GM20431 (cell line): ENCODE measurements around the gene CD274.

ENCODE experiments used
- in situ Hi-C: fragments of 300-500 bp; cut with MseI, MboI; formaldehyde crosslinking; loops from one replicate; pipeline ENCODE4 v1.15.0; 2020; ENCODE audit warnings: low sequenced_read_pairs; ENCODE audit not compliant: unreplicated experiment

CD274 gene

GRCh38 chr9:5437254-5438216 is 12.8 kb upstream of the CD274 start, which contains the start of gene PLGRKT:
TSS of gene PLGRKT (minus strand) at chr9:5437925. CDS start at chr9:5431977, 5,948 bp downstream.
- in situ Hi-C loops: loop anchor here (25.0 kb wide), 1 partner anchor 675 kb away; no protein-coding TSS in a partner anchor

- in situ Hi-C loops: loop anchor here (25.0 kb wide), 1 partner anchor 676 kb away; no protein-coding TSS in a partner anchor
Observed at GRCh38 chr9:5438301-5439162, 11.8 kb upstream of the CD274 start.

GRCh38 chr9:5440426-5440825 is 9.9 kb upstream of the CD274 start:
- in situ Hi-C loops: loop anchor here (25.0 kb wide), 1 partner anchor 678 kb away; no protein-coding TSS in a partner anchor

- in situ Hi-C loops: loop anchor here (25.0 kb wide), 1 partner anchor 679 kb away; no protein-coding TSS in a partner anchor
Observed at GRCh38 chr9:5441043-5441442, 9.3 kb upstream of the CD274 start.

- in situ Hi-C loops: loop anchor here (25.0 kb wide), 1 partner anchor 680 kb away; no protein-coding TSS in a partner anchor
Observed at GRCh38 chr9:5442400-5443011, 7.8 kb upstream of the CD274 start.

- in situ Hi-C loops: loop anchor here (25.0 kb wide), 1 partner anchor 682 kb away; no protein-coding TSS in a partner anchor
Observed at GRCh38 chr9:5443850-5444249, 6.5 kb upstream of the CD274 start.

GRCh38 chr9:5445096-5445495 is 5.2 kb upstream of the CD274 start:
- in situ Hi-C loops: loop anchor here (25.0 kb wide), 1 partner anchor 683 kb away; no protein-coding TSS in a partner anchor

GRCh38 chr9:5445886-5446285 is 4.5 kb upstream of the CD274 start:
- in situ Hi-C loops: loop anchor here (25.0 kb wide), 1 partner anchor 684 kb away; no protein-coding TSS in a partner anchor

- in situ Hi-C loops: loop anchor here (25.0 kb wide), 1 partner anchor 684 kb away; no protein-coding TSS in a partner anchor
Observed at GRCh38 chr9:5446451-5447236, 3.7 kb upstream of the CD274 start.

GRCh38 chr9:5447337-5447736 is 3.0 kb upstream of the CD274 start:
- in situ Hi-C loops: loop anchor here (25.0 kb wide), 1 partner anchor 685 kb away; no protein-coding TSS in a partner anchor

GRCh38 chr9:5448016-5448415 is 2.3 kb upstream of the CD274 start:
- in situ Hi-C loops: loop anchor here (25.0 kb wide), 1 partner anchor 686 kb away; no protein-coding TSS in a partner anchor

- in situ Hi-C loops: loop anchor here (25.0 kb wide), 1 partner anchor 686 kb away; no protein-coding TSS in a partner anchor
Observed at GRCh38 chr9:5448461-5449435, 1.6 kb upstream of the CD274 start.

- in situ Hi-C loops: loop anchor here (25.0 kb wide), 2 partner anchors 138 to 687 kb away; no protein-coding TSS in a partner anchor
Observed at GRCh38 chr9:5449521-5450358, 602 bp upstream of the CD274 start.

- in situ Hi-C loops: loop anchor here (25.0 kb wide), 1 partner anchor 135 kb away; no protein-coding TSS in a partner anchor
Observed at GRCh38 chr9:5452286-5452609, 1.9 kb downstream of the CD274 start.

GRCh38 chr9:5453004-5453403 is 2.7 kb downstream of the CD274 start:
- in situ Hi-C loops: loop anchor here (25.0 kb wide), 1 partner anchor 134 kb away; no protein-coding TSS in a partner anchor

GRCh38 chr9:5453673-5454072 is 3.3 kb downstream of the CD274 start:
- in situ Hi-C loops: loop anchor here (25.0 kb wide), 1 partner anchor 134 kb away; no protein-coding TSS in a partner anchor
